T-cell (primary cell): ENCODE results near the gene ELFN2. TPM values are rescaled to one million over a fixed set of nuclear protein-coding genes. Genes with fewer than 3 reads are reported as not detected.

Experiments
- ATAC-seq, 4 experiments: fragments of 200-7000 bp in 3 of 4; fragments of 150-1000 bp in 1 of 4; cut with Tn5 transposase; replicated peaks in 1 of 4; 1 replicate in 3 of 4; 2 replicates in 1 of 4; pipeline ENCODE4 v1.10.0; 2021; ENCODE audit warnings: moderate library complexity in 3 of 4, mild to moderate bottlenecking in 2 of 4, moderate number of reproducible peaks in 1 of 4
- CTCF ChIA-PET, 2 donors: fragments of 300-600 bp; sonication (Branson Sonifier 250); formaldehyde crosslinking; loops; one replicate each; lab custom pipeline; 2022; ENCODE audit warnings: antibody characterized with exemption in 2 of 2; lab: Charles Lee
- POLR2A ChIA-PET, 2 donors: fragments of 300-600 bp; sonication (Branson Sonifier 250); formaldehyde crosslinking; loops; one replicate each; lab custom pipeline; 2022; ENCODE audit warnings: antibody characterized with exemption in 2 of 2; lab: Charles Lee
- DNase-seq, 35 experiments: peaks; one replicate each; pipeline versions ENCODE4 v3.0.0 to v3.0.0-alpha.2; 2013 to 2023
- H3K27ac ChIP-seq: one replicate; pipeline ENCODE4 v1.5.1; 2013; ENCODE audit warnings: low read length
- H3K27me3 ChIP-seq, 2 experiments: replicated peaks in 1 of 2; 1 replicate in 1 of 2; 2 replicates in 1 of 2; pipeline versions ENCODE4 v1.6.1 to v1.7.0; 2013; ENCODE audit warnings: low read length in 1 of 2, mixed read lengths in 1 of 2; ENCODE audit not compliant: control insufficient read depth in 2 of 2, insufficient read depth in 2 of 2; ENCODE audit errors: extremely low read depth in 1 of 2
- H3K36me3 ChIP-seq, 2 donors: 1 replicate in 1 of 2; 2 replicates in 1 of 2; pipeline versions ENCODE4 v1.6.1 to v1.7.0; 2013; ENCODE audit warnings: low read length in 1 of 2; ENCODE audit not compliant: control insufficient read depth in 2 of 2, insufficient read depth in 1 of 2; ENCODE audit errors: extremely low read depth in 1 of 2
- H3K4me1 ChIP-seq, 2 experiments: 1 replicate in 1 of 2; 2 replicates in 1 of 2; pipeline versions ENCODE4 v1.6.1 to v1.7.0; 2013; ENCODE audit warnings: low read length in 2 of 2, mixed read lengths in 1 of 2; ENCODE audit not compliant: insufficient read depth in 2 of 2, control insufficient read depth in 1 of 2; ENCODE audit errors: extremely low read depth in 1 of 2
- H3K4me3 ChIP-seq, 2 donors: 1 replicate in 1 of 2; 2 replicates in 1 of 2; pipeline versions ENCODE4 v1.5.1 to v1.7.0; 2013; ENCODE audit warnings: mild to moderate bottlenecking in 2 of 2, low read length in 1 of 2, moderate library complexity in 1 of 2; ENCODE audit not compliant: control insufficient read depth in 1 of 2; ENCODE audit errors: extremely low read depth in 1 of 2
- H3K9me3 ChIP-seq: 2 replicates; pipeline ENCODE4 v1.7.0; 2013
- H3K27ac Mint-ChIP-seq, 2 donors: one replicate each; pipeline ENCODE4 v1.8.0; 2020 to 2021; ENCODE audit warnings: mild to moderate bottlenecking in 2 of 2, mixed read lengths in 2 of 2
- H3K27me3 Mint-ChIP-seq, 2 donors: one replicate each; pipeline ENCODE4 v1.8.0; 2021 to 2022; ENCODE audit warnings: mixed read lengths in 2 of 2
- H3K36me3 Mint-ChIP-seq: one replicate; pipeline ENCODE4 v1.8.0; 2021; ENCODE audit warnings: mixed read lengths
- H3K4me1 Mint-ChIP-seq, 3 donors: one replicate each; pipeline ENCODE4 v1.8.0; 2020 to 2022; ENCODE audit warnings: mixed read lengths in 3 of 3, mild to moderate bottlenecking in 1 of 3
- H3K4me3 Mint-ChIP-seq, 3 donors: one replicate each; pipeline ENCODE4 v1.8.0; 2020 to 2022; ENCODE audit warnings: mild to moderate bottlenecking in 3 of 3, mixed read lengths in 3 of 3, moderate library complexity in 3 of 3
- H3K9me3 Mint-ChIP-seq, 3 donors: one replicate each; pipeline ENCODE4 v1.8.0; 2020 to 2022; ENCODE audit warnings: mixed read lengths in 3 of 3
- WGBS: methylation state at CpG from one replicate; pipeline ENCODE4 v1.1.5; 2013; ENCODE audit warnings: missing lambda C conversion rate; ENCODE audit not compliant: insufficient coverage; 5-methylcytosine and 5-hydroxymethylcytosine counted together
- total RNA-seq, 35 experiments: library from RNA in 6 of 35; stranded (reverse) in 6 of 35; fragments of 120-200 nt in 1 of 35; gene quantifications; one replicate each; pipeline versions ENCODE4 v1.2.1 to v1.2.4 and lab custom pipeline; 2013 to 2026

ELFN2 gene
- total RNA-seq, 5 donors from 2014 or later (not counting 1 experiment from before 2014, with no cell fraction given) = 0.09 to 0.88 (median 0.70) TPM

DNA sequence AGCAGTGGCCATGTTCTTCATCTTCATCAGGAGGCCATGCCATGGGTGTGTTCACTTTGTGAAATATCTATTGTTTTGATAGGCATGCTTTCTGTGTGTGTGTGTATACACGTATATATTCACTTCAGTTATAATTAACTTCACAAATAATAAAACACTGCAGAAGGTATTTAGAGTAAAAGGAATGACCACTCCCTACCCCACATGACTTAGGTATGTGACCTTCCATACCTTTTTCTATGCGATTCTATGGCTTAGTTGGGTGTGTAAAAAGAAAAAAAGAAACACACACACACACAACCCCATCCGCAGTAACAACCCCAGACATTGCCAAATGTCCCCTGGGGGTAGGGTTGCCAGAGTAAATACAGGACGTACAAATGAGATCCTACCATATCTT, 73.0 kb downstream of the ELFN2 start:
- ChIA-PET POLR2A (no interaction called here), CTCF (no interaction called here)
- Mint-ChIP-seq H3K36me3 (no peaks in the 10 kb centered on the region), H3K27me3 (peaks cover 0 to 10% of the 10 kb centered on the region in 2 donors), H3K9me3 (no peaks in the 10 kb centered on the region), H3K4me3 (no peak overlapping the region), H3K4me1 (no peaks in the 10 kb centered on the region), H3K27ac (no peak overlapping the region)
- Histone ChIP-seq H3K36me3 (no peaks in the 10 kb centered on the region), H3K27ac (no peak overlapping the region), H3K4me1 (no peaks in the 10 kb centered on the region), H3K4me3 (no peak overlapping the region), H3K27me3 (peaks cover 0 to 38% of the 10 kb centered on the region in 2 experiments), H3K9me3 (no peaks in the 10 kb centered on the region)
- ATAC-seq = no peak
- no CpG with 5 or more reads among the region's 4 CpGs for WGBS
- DNase-seq = no peak

GRCh38 chr22:37353839-37354238, 73.4 kb downstream of the ELFN2 start:
- POLR2A ChIA-PET = no interaction called here
- no peak for DNase-seq
- CTCF ChIA-PET = no interaction called here
- no peaks in the 10 kb centered on the region for H3K36me3 ChIP-seq
- Mint-ChIP-seq H3K4me1 (no peaks in the 10 kb centered on the region), H3K36me3 (no peaks in the 10 kb centered on the region), H3K9me3 (no peaks in the 10 kb centered on the region), H3K27me3 (peaks cover 0 to 9% of the 10 kb centered on the region in 2 donors), H3K4me3 (no peak overlapping the region), H3K27ac (no peak overlapping the region)
- ATAC-seq = no peak
- 86% methylated on average over 16 of the region's 16 CpGs for WGBS
- peaks cover 0 to 36% of the 10 kb centered on the region in 2 experiments for H3K27me3 ChIP-seq
- H3K4me3 ChIP-seq = no peak overlapping the region
- H3K27ac ChIP-seq = no peak overlapping the region
- H3K4me1 ChIP-seq = no peaks in the 10 kb centered on the region
- H3K9me3 ChIP-seq = no peaks in the 10 kb centered on the region

DNA sequence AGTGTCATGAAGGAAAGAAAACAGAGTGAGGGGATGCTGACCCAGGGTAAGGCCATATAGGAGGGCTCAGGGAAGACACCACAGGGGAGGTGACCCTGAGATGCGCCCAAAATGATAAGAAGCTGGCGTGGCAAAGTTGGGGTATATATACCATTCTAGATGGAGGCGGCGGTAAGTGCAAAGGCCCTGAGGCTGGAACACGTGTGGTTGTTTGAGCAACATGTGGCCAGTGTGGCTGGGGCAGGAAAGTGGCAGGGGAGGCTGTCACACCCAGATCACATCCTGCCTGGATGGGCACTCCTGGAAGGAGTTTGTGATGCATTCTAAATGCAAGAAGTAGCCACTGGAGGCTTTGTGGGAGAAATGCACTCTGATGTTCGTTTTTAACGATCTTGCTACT, 74.8 kb downstream of the ELFN2 start:
- CTCF ChIA-PET = no interaction called here
- no peak overlapping the region for H3K27ac ChIP-seq
- WGBS = 68% methylated on average over 6 of the region's 7 CpGs

GRCh38 chr22:37351232-37351631, 76.0 kb downstream of the ELFN2 start:
- Mint-ChIP-seq H3K27ac (no peak overlapping the region), H3K4me3 (no peak overlapping the region), H3K27me3 (peaks cover 0 to 8% of the 10 kb centered on the region in 2 donors), H3K36me3 (no peaks in the 10 kb centered on the region), H3K9me3 (no peaks in the 10 kb centered on the region), H3K4me1 (no peaks in the 10 kb centered on the region)
- Histone ChIP-seq H3K27ac (no peak overlapping the region), H3K36me3 (no peaks in the 10 kb centered on the region), H3K27me3 (peaks cover 0 to 34% of the 10 kb centered on the region in 2 experiments), H3K4me3 (no peak overlapping the region), H3K9me3 (no peaks in the 10 kb centered on the region), H3K4me1 (no peaks in the 10 kb centered on the region)
- DNase-seq (no peak), ATAC-seq (no peak)
- POLR2A ChIA-PET = no interaction called here
- 62% methylated on average over 3 of the region's 3 CpGs for WGBS
- CTCF ChIA-PET = no interaction called here

More for the DNA sequence above, 74.8 kb downstream of the ELFN2 start:
- ATAC-seq (no peak), DNase-seq (no peak)
- Mint-ChIP-seq H3K27me3 (peaks cover 0 to 8% of the 10 kb centered on the region in 2 donors), H3K9me3 (no peaks in the 10 kb centered on the region), H3K4me1 (no peaks in the 10 kb centered on the region), H3K36me3 (no peaks in the 10 kb centered on the region), H3K27ac (no peak overlapping the region), H3K4me3 (no peak overlapping the region)
- Histone ChIP-seq H3K4me1 (no peaks in the 10 kb centered on the region), H3K36me3 (no peaks in the 10 kb centered on the region), H3K9me3 (no peaks in the 10 kb centered on the region), H3K4me3 (no peak overlapping the region), H3K27me3 (peaks cover 0 to 34% of the 10 kb centered on the region in 2 experiments)
- POLR2A ChIA-PET = no interaction called here

GRCh38 chr22:37349043-37349814, 78.0 kb downstream of the ELFN2 start:
- Histone ChIP-seq H3K27ac (no peak overlapping the region), H3K9me3 (no peaks in the 10 kb centered on the region), H3K4me3 (no peak overlapping the region), H3K27me3 (peaks cover 0 to 23% of the 10 kb centered on the region in 2 experiments), H3K36me3 (no peaks in the 10 kb centered on the region), H3K4me1 (no peaks in the 10 kb centered on the region)
- POLR2A ChIA-PET = no interaction called here
- Mint-ChIP-seq H3K27me3 (peaks cover 5 to 13% of the 10 kb centered on the region in 2 donors), H3K36me3 (no peaks in the 10 kb centered on the region), H3K4me3 (no peak overlapping the region), H3K27ac (no peak overlapping the region), H3K4me1 (no peaks in the 10 kb centered on the region), H3K9me3 (no peaks in the 10 kb centered on the region)
- CTCF ChIA-PET = no interaction called here
- 86% methylated on average over 15 of the region's 19 CpGs for WGBS
- ATAC-seq = no peak
- DNase-seq = no peak

DNA sequence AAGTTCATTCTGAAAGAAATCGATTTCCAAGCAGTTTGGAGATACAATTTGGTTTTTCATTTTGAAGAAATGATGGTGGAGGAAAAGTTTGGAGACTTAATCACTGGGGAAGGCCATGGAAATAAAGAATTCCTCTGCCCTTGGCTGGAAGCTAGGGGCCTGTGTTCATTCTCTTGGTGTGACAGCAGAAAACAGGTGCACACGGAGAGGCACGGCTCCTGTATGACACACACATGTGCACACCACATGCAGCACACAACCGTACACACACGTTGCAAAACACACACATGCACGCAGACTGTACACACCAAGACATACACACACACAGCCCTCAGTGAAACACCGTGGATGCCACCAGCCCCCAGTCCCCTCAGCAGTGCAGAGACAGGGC, 80.8 kb downstream of the ELFN2 start:
- no peak overlapping the region for H3K4me3 Mint-ChIP-seq
- H3K27ac ChIP-seq = no peak overlapping the region
- peaks cover 4 to 5% of the 10 kb centered on the region in 2 donors for H3K27me3 Mint-ChIP-seq
- H3K4me3 ChIP-seq = no peak overlapping the region
- peaks cover 0 to 16% of the 10 kb centered on the region in 2 experiments for H3K27me3 ChIP-seq
- no peaks in the 10 kb centered on the region for H3K9me3 Mint-ChIP-seq
- no peaks in the 10 kb centered on the region for H3K36me3 ChIP-seq
- ChIA-PET CTCF (no interaction called here), POLR2A (no interaction called here)
- peaks cover 1 to 7% (median 7%) of the 10 kb centered on the region in 3 donors for H3K4me1 Mint-ChIP-seq
- ATAC-seq (no peak), DNase-seq (no peak)
- no peaks in the 10 kb centered on the region for H3K36me3 Mint-ChIP-seq
- H3K9me3 ChIP-seq = no peaks in the 10 kb centered on the region
- H3K27ac Mint-ChIP-seq = no peak overlapping the region
- WGBS = 72% methylated on average over 7 of the region's 7 CpGs
- peaks cover 4 to 8% of the 10 kb centered on the region in 2 experiments for H3K4me1 ChIP-seq
